Stimulated activated CD8-positive, alpha-beta memory T cell treated with anti-CD3 and anti-CD28 coated beads, Interleukin-2, amount 100 ng/mL, for 48 hours (primary cell): ENCODE data around the gene RETSAT.

Source experiments
- DNase-seq, 2 donors: peaks; one replicate each; pipeline ENCODE4 v3.0.0-alpha.2; 2020; ENCODE audit warnings: low read depth in 2 of 2

The RETSAT gene

DNA sequence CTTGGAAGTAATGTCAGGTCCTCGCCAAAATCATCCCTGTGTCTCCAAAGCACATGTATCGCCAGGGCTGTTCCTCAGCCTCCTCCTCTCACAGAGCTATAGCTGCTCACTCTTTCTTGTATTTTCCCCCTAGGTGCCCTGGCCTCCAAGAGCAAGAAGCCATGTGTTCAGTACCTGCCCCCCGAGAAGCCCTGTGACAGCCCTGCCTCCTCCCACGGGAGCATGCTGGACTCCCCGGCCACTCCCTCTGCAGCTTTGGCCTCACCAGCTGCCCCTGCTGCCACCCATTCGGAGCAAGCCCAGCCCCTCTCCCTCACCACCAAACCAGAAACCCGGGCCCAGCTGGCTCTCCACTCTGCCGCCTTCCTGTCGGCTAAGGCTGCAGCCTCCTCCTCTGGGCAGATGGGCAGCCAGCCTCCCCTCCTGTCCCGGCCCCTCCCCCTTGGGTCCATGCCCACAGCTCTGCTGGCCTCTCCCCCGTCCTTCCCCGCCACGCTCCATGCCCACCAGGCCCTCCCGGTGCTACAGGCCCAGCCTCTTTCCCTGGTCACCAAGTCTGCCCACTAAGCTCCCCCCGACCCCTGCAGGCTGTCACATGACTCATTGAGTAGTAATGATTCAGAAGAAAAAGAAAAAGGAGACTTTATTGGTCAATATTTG lies 45.3 kb downstream of the RETSAT start:
- no peak for DNase-seq

DNA sequence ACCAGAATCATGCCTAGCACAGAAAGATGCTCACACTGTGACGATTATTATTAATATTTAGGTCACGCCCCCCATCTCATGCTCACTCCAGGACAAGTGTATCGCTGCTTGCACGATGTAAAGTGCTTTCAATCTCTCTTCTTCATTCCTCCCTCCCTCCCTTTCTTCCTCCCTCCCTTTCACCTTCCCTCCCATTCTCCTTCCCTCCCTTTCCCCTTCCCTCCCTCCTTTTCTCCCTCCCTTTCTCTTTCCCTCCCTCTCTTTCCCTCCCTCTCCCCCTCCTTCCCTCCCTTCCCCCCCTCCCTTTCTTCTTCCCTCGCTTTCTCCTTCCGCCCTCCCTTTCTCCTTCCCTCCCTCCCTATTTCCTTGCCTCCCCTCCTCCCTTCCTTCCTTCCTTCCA lies 46.1 kb downstream of the RETSAT start:
- no peak for DNase-seq

DNA sequence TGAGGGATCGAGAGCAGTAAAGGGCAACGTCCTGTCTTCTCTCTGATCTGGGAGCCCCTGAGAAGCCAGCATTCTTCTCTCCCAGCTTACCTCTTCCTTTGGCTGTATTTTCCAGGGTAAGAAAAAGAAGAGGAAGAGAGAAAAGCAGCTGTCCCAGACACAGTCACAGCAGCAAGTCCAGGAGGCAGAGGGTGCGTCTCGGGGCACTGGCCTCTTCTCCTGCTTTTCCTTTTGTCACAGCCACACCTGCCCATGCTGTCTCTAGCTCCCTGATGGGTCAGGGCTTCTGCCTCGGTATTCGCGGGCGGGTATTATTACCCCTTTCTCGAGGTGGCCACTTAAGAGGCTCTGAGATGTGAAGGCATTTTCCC lies 46.8 kb downstream of the RETSAT start:
- no peak for DNase-seq

DNA sequence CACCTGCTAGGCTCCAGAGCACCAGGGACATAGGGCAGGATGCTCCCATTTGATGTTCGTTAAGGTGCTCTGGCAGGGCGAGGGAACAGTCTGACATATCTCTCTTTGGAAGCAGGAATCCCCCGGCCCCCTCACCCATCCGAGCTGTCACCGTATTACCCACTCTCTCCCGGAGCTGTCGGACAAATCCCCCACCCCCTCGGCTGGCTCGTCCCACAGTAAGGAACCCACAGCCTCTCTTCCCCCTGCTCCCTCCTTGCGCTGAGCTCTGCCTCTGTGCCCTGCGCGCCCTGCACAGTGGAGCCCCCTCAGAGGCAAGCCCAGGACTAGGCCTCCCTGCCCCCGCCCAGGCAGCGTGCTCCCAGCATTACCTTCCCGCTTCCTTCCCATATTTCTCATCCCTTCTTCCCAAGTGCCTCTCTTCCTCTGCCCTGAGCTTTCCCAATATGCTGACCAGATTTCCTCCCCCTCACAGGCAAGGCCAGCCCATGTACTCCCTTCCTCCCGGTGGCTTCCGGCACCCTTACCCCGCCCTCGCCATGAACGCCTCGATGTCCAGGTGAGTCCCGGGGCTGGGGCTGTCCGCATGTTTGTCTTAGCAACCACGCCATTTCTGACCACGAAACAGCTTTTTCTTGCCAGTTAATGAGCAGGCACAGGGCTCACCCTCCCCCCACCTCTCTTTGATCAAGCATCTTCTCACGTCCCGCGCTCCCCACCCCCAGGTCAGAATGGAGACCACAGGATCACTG lies 50.4 kb downstream of the RETSAT start:
- DNase-seq: no peak

DNA sequence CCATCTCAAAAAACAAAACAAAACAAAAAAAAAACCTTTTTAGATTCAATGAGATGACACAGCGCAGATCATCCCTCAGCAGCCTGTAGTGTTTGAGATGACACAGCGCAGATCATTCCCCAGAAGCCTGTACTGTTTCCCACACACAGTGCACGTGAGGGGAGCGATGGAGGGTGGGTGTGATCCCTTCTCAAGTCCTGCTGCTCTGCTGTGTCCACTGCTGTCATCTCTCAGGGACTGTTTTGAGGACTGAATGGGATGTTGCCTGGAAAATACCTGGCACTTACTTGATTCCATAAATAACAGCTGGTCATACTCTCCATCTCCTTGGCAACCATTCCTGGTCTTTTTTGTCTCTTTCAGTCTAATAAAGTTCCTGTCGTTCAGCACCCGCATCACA lies 52.2 kb downstream of the RETSAT start:
- no peak for DNase-seq
